Activated CD4-positive, alpha-beta T cell treated with anti-CD3 and anti-CD28 coated beads, Interleukin-2, Interleukin-6, amounts not matched to agents 100 ng/mL and 50 ng/mL, durations not matched to agents 16 hours and 8 hours (primary cell): ENCODE data around the gene ECD.
"Not testable (repeated sequence)": the region's sequence is repeated elsewhere in the genome, so short reads cannot be mapped to it uniquely, and the experiment has no call there.

Experiments used
- DNase-seq: peaks from one replicate; pipeline ENCODE4 v3.0.0-alpha.2; 2020

The ECD gene

DNA sequence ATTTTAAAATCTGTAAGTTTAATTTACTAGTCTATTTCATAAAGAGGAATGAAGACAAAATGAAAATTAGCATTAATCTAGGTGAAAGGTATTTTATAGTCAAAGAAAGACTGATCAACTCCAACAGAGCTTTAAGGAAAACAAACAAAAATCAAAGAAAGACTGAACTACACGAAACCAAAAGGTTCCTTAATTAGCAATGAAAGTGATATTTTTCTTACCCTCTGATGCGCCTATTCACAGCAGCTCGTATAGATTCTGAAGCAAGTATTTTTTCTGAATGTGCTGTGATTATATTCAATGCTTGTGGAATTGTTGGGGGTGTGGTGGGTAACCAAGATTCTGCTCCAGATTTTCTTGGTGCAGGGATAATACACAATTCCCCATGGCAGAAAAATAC is 11.8 kb downstream of the ECD start:
- DNase-seq, result no peak

DNA sequence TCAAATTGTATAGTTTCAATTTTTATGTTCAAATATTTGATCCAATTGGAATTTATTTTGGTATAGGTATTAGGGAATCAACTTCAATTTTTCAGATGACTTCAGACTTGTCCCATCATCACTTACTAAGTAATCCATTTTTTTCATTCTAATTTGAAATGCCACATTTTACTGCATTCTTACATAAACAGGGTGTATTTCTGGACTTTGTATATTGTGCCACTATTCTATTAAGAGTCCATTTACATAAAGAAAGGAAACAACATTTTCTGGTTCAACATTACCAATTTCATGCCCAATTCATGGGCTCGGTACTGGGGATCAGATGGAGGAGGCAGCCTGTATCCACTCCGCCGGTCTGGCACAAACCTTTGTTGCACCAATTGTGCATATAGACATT is 15.8 kb downstream of the ECD start:
- no peak for DNase-seq

DNA sequence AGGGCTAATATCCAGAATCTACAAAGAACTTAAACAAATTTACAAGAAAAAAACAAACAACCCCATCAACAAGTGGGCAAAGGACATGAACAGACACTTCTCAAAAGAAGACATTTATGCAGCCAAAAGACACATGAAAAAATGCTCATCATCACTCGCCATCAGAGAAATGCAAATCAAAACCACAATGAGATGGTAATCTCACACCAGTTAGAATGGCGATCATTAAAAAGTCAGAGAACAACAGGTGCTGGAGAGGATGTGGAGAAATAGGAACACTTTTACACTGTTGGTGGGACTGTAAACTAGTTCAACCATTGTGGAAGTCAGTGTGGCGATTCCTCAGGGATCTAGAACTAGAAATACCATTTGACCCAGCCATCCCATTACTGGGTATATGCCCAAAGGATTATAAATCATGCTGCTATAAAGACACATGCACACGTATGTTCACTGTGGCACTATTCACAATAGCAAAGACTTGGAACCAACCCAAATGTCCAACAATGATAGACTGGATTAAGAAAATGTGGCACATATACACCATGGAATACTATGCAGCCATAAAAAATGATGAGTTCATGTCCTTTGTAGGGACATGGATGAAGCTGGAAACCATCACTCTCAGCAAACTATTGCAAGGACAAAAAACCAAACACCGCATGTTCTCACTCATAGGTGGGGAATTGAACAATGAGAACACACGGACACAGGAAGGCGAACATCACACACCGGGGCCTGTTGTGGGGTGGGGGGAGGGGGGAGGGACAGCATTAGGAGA is 17.0 kb downstream of the ECD start:
- DNase-seq, result not testable (repeated sequence)

GRCh38 chr10:73141603-73142002 is 26.2 kb downstream of the ECD start:
- no peak for DNase-seq

DNA sequence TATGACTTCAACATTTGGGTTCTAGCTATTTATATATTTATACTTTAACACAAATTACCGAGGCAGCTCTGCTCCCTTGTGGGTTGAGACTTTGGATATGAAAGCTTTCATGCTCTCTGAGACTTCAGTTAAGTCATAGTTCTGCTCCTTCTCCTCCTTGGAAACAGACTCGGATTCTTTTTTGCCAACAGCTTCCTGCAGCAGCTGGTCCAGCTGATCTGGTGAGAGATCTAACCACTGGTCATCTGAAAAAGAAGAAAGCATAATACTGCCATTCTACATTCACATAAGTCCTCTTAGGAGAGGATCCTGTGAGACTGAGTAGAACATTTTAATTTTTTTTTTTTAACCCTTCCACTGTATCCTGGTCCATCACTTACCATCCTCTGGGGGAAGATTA is 28.6 kb downstream of the ECD start:
- no peak for DNase-seq

GRCh38 chr10:73136627-73137026 is 31.2 kb downstream of the ECD start:
- DNase-seq, result no peak

- no peak for DNase-seq
These were observed 33.1 kb downstream of the ECD start for GRCh38 chr10:73134727-73135126.

GRCh38 chr10:73131913-73132686 is 35.7 kb downstream of the ECD start:
- no peak for DNase-seq

DNA sequence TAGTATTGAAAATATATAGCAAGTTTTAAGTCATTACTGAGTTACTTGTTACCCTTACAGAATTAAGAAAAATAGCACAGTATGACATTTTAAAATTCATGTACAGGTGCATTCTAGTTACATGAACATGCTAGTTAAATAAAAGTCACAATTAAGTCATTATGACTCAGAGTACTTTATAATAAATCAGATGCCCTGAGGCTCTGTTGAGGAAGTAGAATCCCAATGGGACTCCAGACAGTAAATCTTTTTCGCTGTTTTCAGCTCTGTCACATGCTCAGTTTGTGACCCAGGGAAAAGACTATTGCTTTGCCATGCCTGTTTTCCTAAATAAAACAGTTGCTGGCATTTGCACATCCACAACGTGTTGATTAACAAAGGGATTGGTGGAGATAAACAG is 36.5 kb downstream of the ECD start:
- DNase-seq, result no peak

DNA sequence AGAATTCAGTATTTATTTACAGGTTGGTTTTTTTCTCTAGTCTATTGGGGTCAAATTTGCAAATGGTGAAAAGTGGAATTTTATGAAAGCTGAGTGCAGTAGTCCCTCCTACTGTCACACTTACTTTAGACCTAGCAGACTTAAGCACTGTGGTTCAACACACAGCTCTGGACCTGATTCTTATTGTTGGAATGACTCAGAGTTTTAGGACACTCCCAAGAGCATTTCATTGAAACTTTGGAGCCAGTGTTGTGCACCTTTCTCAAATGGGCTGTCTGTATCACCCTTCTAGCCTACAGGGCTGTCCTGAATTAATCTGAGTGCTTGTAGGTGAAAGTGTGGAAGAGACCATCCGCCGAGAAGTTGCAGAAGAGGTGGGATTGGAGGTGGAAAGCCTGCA is 41.5 kb downstream of the ECD start:
- DNase-seq, result no peak

- DNase-seq, result no peak
These were observed 47.9 kb downstream of the ECD start for GRCh38 chr10:73119952-73120351.

DNA sequence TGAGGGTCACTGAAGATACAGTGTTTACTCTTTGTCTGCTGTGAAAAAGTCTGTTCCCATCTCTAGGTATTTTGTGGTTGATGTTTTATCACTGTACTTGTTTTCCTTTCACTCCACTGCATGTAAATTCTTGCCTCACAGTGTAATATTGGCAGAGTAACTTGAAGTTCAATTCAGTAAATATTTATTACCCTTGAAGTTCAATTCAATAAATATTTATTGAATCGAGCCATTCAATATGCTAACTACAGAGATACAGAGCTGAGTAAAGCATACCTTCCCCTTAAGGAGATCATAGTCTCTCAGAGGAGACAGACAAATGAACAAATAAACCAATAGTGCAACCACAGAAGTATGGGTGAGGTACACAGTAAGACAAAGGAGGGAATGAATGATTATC is 48.4 kb downstream of the ECD start:
- no peak for DNase-seq

GRCh38 chr10:73117976-73118743 is 49.6 kb downstream of the ECD start:
- DNase-seq, result no peak

- no peak for DNase-seq
These were observed 51.8 kb downstream of the ECD start for GRCh38 chr10:73116017-73116416.

GRCh38 chr10:73113551-73113950 is 54.3 kb downstream of the ECD start:
- DNase-seq, result no peak

DNA sequence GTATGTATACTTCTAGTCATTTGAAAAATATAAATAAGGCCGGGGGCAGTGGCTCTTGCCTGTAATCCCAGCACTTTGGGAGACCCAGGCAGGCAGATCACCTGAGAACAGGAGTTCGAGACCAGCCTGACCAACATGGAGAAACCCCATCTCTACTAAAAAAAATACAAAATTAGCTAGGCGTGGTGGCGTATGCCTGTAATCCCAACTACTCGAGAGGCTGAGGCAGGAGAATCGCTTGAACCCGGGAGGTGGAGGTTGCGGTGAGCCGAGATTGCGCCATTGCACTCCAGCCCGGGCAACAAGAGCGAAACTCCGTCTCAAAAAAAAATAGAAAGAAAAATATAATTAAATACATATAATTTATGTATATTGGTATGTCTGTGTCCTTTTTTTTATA is 55.8 kb downstream of the ECD start:
- DNase-seq, result not testable (repeated sequence)

GRCh38 chr10:73110345-73110849 is 57.4 kb downstream of the ECD start, which contains the start of gene NUDT13:
TSS of gene NUDT13 (plus strand) at chr10:73110455. CDS start at chr10:73114366, 3,911 bp downstream.
- peak; percentile 70 for DNase-seq

- not testable (repeated sequence) for DNase-seq
These were observed 58.6 kb downstream of the ECD start for GRCh38 chr10:73109248-73109652.

GRCh38 chr10:73106301-73106700 is 61.5 kb downstream of the ECD start:
- DNase-seq, result no peak

DNA sequence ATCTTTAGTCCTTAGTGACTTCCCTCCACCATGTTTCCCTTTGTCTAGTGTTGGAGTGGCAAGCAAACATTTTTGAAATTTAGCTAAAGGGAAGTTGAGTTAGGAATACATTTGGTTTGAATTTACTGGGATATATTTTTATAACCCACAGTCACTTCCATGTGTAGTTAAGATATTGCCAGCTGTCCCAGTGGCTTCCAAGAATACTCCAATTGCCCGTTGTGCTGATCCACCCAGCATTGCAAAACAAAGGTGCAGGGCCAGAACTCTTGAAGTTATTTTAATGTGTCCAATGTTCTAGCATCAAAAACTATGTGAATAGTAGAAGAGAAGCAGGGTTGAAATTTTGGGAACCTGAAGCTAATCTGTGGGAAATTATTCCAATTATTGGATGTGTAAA is 68.7 kb downstream of the ECD start:
- no peak for DNase-seq

DNA sequence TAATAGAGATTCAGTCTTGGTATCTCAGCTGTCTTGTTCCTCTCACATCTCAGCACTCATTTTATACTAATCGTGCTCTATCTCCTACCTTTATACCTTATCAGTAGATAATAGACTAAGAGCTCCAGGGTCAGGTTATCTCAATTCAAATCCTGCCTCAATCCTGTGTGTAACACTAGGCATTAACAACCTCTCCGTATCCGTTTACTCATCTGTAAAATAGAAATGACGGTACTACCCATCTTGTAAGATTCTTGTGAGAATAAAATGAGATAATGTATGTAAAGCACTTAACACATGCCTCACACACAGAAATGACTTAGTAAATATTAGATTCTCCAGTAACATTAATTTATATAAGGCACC is 70.5 kb downstream of the ECD start:
- no peak for DNase-seq

- DNase-seq, result peak; percentile 99
These were observed 71.1 kb downstream of the ECD start, which contains the start of gene P4HA1 for GRCh38 chr10:73096449-73097304. TSS of gene P4HA1 (minus strand) at chr10:73096866. CDS start at chr10:73074883, 21,983 bp downstream.
